ENCODE results near the gene LRRC46.

LRRC46 gene

GRCh38 chr17:47816947-47817346, 14.5 kb upstream of the LRRC46 start:
- H3K4me3 Mint-ChIP-seq, result no peak overlapping the region
- H3K36me3 Mint-ChIP-seq (ENCODE audit: low read depth), result no peaks in the 10 kb centered on the region
- peaks cover 17% of the 10 kb centered on the region for H3K4me1 Mint-ChIP-seq
- no peak for TF ChIP-seq CTCF (IDR thresholded peaks at IDR 0.05)
- H3K9me3 Mint-ChIP-seq, result no peaks in the 10 kb centered on the region
- H3K27me3 Mint-ChIP-seq (ENCODE audit: low read depth, poor library complexity), result peaks cover 11% of the 10 kb centered on the region
- H3K27ac Mint-ChIP-seq, result peak overlapping the region; percentile 39
- DNase-seq, result no peak

GRCh38 chr17:47818002-47818695, 13.3 kb upstream of the LRRC46 start:
- no peak overlapping the region for H3K27ac Mint-ChIP-seq
- peaks cover 3% of the 10 kb centered on the region for H3K36me3 Mint-ChIP-seq (ENCODE audit: low read depth)
- peaks cover 11% of the 10 kb centered on the region for H3K27me3 Mint-ChIP-seq (ENCODE audit: low read depth, poor library complexity)
- H3K4me1 Mint-ChIP-seq, result peaks cover 24% of the 10 kb centered on the region
- H3K4me3 Mint-ChIP-seq, result no peak overlapping the region
- no peaks in the 10 kb centered on the region for H3K9me3 Mint-ChIP-seq
- TF ChIP-seq CTCF (IDR thresholded peaks at IDR 0.05), result no peak
- no peak for DNase-seq

GRCh38 chr17:47819475-47819874, 12.0 kb upstream of the LRRC46 start:
- no peak for TF ChIP-seq CTCF (IDR thresholded peaks at IDR 0.05)
- DNase-seq, result no peak
- peaks cover 24% of the 10 kb centered on the region for H3K4me1 Mint-ChIP-seq
- H3K9me3 Mint-ChIP-seq, result no peaks in the 10 kb centered on the region
- no peak overlapping the region for H3K4me3 Mint-ChIP-seq
- peaks cover 8% of the 10 kb centered on the region for H3K36me3 Mint-ChIP-seq (ENCODE audit: low read depth)
- peaks cover 11% of the 10 kb centered on the region for H3K27me3 Mint-ChIP-seq (ENCODE audit: low read depth, poor library complexity)
- no peak overlapping the region for H3K27ac Mint-ChIP-seq

DNA sequence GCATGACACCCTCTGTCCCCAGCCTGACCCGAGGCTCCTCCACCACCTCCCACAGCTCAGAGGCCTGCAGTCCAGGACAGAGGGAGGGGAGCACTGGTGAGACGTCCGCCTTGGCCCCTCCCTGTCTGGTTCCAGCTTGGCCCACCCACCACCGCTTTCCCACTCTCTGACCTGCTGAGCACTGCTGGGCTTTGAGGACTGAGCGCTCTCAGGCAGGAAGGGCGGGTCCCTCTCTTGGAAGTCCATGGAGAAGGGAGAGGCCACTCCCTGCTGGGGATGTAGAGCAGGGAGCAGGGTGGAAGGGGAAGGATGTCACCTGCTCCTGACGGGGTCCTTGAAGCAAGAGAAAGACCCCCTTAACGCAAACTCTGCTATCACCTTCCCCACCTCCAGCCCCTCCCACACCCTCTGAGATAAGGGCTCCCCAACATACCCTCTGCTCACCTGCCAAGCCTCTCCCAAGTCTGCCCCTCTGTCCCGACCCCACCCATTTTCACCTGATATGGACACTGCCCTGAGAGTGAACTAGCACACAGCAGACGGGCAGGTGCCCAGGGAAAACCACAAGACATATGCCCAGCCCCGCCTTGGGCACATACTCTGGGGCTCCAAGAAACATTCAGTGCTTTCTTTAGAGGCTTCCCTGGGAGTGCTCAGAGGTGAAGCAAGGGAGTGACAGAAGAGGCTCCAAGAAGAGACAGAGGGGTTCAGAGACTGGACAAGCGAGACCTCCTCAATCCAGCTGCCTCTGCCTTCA, 11.3 kb upstream of the LRRC46 start:
- no peak overlapping the region for H3K27ac Mint-ChIP-seq
- DNase-seq, result no peak
- no peaks in the 10 kb centered on the region for H3K9me3 Mint-ChIP-seq
- no peak for TF ChIP-seq CTCF (IDR thresholded peaks at IDR 0.05)
- peak overlapping the region; percentile 90 for H3K4me3 Mint-ChIP-seq
- H3K36me3 Mint-ChIP-seq (ENCODE audit: low read depth), result peaks cover 12% of the 10 kb centered on the region
- H3K4me1 Mint-ChIP-seq, result peaks cover 24% of the 10 kb centered on the region
- peaks cover 10% of the 10 kb centered on the region for H3K27me3 Mint-ChIP-seq (ENCODE audit: low read depth, poor library complexity)

DNA sequence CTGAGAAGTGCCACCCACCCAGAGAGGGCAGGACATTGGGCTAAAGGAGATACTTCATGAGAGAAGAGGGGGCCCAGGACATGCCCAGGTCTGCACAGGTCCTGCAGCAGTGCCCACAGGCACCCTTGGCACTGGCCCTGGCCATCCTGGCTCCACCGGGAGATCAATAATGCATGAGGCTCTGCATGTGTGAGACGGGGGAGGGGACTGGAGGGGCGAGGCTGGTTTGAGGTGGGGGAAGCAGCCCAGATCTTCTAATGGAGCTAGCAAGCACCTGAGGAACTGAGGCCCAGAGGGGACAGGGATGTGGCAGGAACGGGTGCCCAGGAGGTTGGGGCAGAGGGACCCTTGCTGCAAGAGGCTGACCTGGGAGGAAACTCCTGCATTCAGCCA, 10.4 kb upstream of the LRRC46 start:
- no peak for TF ChIP-seq CTCF (IDR thresholded peaks at IDR 0.05)
- H3K9me3 Mint-ChIP-seq, result no peaks in the 10 kb centered on the region
- DNase-seq, result no peak
- H3K36me3 Mint-ChIP-seq (ENCODE audit: low read depth), result peaks cover 18% of the 10 kb centered on the region
- H3K4me3 Mint-ChIP-seq, result peak overlapping the region; percentile 90
- peaks cover 6% of the 10 kb centered on the region for H3K27me3 Mint-ChIP-seq (ENCODE audit: low read depth, poor library complexity)
- peaks cover 24% of the 10 kb centered on the region for H3K4me1 Mint-ChIP-seq
- H3K27ac Mint-ChIP-seq, result no peak overlapping the region
